Suppressor macrophage treated with lipopolysaccharide for 4 hours (primary cell): Measurements from ENCODE around the gene FHIT.
A peak's percentile ranks its signal among the peaks of the same experiment; 100 is the strongest.
"Not testable (repeated sequence)": the region's sequence is repeated elsewhere in the genome, so short reads cannot be mapped to it uniquely, and the experiment has no call there.

Experiments used
- DNase-seq: peaks from one replicate; pipeline ENCODE4 v3.0.0-alpha.2; 2020

The FHIT gene

DNA sequence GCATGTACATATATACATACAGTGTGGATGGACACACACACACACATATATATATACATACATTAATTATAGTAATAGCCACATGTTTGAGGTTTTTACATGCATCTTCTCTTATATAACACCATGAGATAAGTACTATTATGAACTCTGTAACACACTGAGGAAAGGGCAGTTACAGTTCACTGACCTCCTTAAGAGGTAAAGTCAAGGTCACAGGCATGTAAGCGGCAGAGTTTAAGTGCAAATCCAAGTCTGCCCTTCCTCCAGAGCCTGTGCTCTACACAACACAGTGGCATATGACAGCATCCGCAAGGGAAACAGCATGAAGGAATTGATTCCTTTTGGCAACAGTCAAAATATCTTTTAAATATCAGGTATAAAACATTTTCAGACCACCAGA lies 26.4 kb downstream of the FHIT start:
- no peak for DNase-seq

- no peak for DNase-seq
These were observed 27.8 kb downstream of the FHIT start for GRCh38 chr3:61223451-61223850.

- no peak for DNase-seq
These were observed 28.8 kb downstream of the FHIT start for GRCh38 chr3:61222467-61222866.

GRCh38 chr3:61221759-61222362 lies 29.4 kb downstream of the FHIT start:
- DNase-seq: no peak

GRCh38 chr3:61218504-61218903 lies 32.7 kb downstream of the FHIT start:
- DNase-seq: no peak

- DNase-seq: not testable (repeated sequence)
These were observed 35.1 kb downstream of the FHIT start for GRCh38 chr3:61216171-61216570.

GRCh38 chr3:61202086-61202485 lies 49.2 kb downstream of the FHIT start:
- DNase-seq: no peak

GRCh38 chr3:61201071-61201470 lies 50.2 kb downstream of the FHIT start:
- no peak for DNase-seq

- no peak for DNase-seq
These were observed 51.0 kb downstream of the FHIT start for GRCh38 chr3:61200270-61200669.

DNA sequence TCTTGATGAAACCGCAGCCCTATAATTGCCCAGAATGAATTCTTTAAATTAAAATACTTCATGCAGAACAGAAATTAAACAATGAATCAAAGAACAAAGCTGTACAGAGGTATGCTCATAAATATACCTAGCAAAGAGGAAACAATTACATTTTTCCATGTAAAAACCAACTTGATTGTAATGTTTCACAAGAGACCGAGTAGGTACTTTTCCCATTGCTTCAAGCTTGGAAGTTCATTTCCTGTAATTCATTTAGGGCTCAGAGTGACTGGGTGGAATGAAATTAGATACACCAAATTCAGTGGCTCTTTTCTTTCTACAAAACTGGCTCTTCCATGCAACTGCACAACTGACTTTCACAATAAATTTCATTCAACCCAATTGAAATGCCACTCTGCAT lies 51.4 kb downstream of the FHIT start:
- no peak for DNase-seq

DNA sequence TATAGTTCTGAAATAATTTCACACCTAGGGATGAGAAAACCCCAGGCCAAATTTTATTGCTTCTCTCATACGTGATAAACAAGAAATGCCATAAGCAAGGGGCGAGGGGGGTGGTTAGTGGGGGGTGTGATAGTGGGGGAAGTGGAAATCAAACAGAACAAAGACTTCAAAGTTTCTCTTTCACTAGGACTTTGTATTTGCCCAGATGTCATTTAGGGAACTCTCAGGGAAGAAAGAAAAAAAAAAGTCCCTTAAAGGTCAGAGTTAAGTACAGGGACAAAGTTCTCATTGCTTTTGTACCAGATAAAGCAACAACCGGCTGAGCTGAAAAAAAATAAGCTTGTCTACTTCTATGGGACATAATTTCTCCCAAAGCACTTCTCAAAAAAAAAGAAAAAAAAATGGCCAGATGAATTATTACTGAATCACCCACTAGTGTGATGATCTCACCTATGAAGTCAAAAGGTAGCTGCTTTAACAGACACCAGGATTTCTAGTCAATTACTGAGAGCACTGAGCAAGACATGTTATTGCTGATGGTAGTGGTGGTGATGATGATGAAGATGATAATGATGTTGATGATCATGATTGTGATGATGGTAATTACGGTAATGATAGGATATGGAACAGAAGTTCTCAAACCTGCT lies 56.2 kb downstream of the FHIT start:
- peak; percentile 11 for DNase-seq

DNA sequence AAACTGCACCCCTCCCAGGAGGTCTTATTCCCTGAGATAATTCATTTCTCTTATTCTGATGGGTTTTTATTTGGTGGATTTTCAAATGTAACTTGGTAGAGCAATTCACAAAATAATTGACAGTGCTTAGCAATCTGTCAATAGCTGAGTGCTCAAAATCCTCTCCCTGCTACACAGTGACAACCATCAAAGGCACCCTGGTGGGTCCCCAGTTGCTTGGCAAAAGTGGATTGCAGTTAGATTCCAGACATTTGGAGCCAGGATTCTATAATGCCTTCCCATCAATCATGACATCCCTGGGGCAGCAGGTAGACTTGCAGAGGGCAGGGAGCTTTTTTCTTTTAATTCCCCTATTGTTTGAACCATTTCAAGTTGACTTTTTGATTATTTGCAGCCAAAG lies 59.0 kb downstream of the FHIT start:
- DNase-seq: no peak

GRCh38 chr3:61190205-61190604 lies 61.0 kb downstream of the FHIT start:
- DNase-seq: not testable (repeated sequence)

DNA sequence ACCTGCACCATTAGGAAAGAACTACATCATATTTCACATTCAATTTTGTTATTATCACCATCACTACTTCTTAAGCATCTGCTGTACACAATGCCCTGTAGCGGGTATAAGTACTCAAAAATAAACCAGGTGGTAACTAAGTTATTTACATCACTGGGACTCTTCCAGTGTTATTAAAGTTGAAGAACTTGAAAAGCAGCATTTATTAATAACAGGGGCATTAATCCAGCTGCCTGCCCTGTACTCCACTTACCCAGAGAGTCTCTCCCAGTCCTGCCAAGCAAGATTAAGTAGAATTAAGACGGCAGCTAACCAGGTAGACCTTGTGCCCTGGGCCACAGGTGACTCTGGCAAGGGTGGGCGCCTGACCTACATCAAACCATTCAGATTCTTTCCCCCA lies 65.2 kb downstream of the FHIT start:
- DNase-seq: no peak

DNA sequence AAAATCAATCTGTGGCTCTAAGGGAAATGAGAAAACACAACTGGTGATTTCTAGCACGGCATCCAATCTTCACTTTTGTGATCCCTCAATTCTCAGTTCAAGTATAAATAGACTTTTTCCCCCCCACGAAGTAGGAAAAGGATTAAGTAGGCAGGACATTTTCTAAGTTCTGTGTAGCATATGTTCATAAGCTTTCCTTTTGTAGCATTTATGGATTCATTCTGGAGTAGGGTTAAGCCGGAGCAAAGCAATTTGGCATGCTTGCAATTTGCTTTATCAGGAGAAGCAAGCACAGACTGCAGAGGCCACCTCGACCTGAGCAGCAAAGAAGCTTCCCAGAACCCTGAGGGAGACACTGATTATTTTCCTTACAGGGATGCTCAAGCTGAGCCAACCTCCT lies 66.3 kb downstream of the FHIT start:
- DNase-seq: no peak

- peak; percentile 8 for DNase-seq
These were observed 68.6 kb downstream of the FHIT start for GRCh38 chr3:61182662-61183061.

DNA sequence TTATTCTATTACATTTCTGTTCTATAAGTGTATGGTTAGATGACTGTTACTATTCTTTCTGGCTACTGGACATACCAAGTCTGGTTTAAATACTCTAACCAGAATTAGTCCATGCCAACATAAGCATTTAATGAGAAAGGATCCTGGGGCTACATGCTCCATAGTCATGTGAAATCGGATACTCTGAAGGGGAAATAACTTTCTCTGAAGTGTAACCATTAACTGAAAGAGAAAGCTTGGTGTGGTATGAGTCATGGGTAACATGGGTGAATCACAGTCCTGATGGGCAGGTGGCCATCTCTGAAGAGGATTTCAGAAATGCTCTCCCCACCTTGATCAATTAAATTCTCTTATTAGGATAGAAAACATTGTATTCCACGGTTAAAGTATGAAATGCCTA lies 69.4 kb downstream of the FHIT start:
- DNase-seq: peak; percentile 53

DNA sequence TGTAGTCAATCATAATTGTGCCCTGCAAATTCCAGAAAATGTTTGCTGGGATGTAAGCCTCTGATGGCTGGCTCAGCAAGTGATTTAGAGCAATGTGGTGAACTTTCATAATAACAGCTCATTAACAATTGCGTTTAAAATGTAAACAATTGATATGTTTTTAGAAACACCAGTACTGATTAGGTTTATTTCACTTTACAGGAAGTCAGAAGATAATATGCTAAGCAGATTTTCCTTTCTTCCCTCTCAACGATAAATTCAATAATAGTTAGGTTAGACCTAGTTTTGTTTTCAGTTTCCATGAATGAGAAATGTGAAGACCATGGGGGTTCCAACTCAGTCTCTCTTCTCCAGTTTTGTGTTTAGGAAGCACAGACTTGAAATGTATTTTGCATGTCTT lies 71.0 kb downstream of the FHIT start:
- DNase-seq: no peak

- no peak for DNase-seq
These were observed 73.1 kb downstream of the FHIT start for GRCh38 chr3:61178167-61178566.

GRCh38 chr3:61177450-61177849 lies 73.8 kb downstream of the FHIT start:
- no peak for DNase-seq

DNA sequence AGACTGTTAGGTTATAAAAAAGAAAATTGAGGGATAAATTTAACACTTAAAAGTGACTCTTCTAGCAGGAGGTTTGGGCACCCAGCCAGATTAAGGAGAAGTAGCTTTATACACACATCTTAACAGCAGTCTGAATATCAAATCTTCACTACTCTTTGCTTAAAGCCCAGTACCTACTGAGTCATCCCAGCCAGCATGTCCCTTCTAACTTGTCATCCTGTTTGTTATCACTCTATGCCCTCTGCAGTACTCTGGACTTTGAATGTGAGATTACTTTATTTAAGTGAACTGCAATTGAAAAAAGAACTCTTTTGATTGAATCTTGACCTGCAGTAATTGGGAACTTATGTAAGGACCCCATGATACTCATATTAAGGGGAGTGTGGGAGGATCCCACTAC lies 77.6 kb downstream of the FHIT start:
- no peak for DNase-seq

DNA sequence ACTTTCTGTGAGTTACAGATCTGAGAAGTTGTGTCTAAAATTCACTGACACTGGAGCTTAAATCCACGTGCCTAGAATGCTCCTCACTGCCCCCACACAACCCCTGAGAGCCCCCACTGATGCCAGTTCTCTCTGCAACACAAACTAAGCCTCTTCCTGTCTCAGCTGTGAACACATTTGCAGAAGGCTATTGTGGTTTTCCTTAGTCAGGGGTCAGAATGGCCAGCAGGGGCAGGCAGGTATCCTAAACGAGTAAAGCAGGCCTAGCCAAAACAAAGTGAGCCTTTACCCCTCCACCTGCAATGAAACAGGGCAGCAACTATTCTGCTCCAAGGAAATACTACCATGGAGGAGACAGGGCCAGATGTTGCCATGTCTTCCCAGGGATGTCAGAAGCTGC lies 78.6 kb downstream of the FHIT start:
- DNase-seq: no peak

DNA sequence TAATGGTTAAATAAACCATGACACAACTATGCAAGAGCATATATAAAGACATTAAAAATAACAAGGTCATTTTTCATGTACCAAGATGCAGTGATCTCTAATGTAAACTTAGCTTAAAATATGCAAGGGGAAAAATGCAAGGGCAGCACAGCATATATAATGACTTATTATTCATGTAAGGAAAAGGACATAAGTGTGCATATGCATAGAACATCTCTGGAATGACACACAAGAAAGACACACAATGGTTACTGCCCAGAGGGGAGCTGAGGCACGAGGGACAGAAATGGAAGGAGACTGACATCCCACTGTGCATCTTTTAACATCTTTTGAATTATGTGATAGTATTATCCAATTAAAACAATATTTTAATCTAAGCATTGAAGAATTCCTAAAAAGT lies 79.0 kb downstream of the FHIT start:
- DNase-seq: no peak

- DNase-seq: no peak
These were observed 81.5 kb downstream of the FHIT start for GRCh38 chr3:61169621-61170251.

DNA sequence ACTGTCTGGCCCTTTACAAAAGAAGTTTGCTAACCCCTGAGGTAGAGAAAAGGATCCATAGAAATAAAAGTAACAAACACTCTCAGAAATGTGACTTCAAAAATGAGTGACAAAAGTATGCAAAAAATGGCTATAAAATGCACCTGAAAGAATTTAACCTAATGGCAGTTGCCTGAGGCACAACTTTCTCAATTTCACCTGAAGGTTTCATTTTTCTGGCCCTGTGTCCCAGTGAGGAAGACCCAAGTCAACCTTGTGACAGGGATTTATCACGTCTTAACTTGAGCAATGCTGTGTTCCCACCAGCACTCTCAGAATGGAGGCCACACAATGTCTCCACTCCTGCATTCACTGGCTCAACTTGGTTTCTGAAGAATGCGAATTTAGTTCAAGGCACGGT lies 83.0 kb downstream of the FHIT start:
- no peak for DNase-seq
